ENCODE data around the gene KLHL29.

Gene KLHL29

GRCh38 chr2:23457990-23458682 is 73.2 kb downstream of the KLHL29 start:
- peak; percentile 36 to 39 for DNase-seq (ENCODE audit: low spot score in 2 of 2)
- Histone ChIP-seq H3K27me3 (ENCODE audit: low read depth) (peaks cover 3% of the 10 kb centered on the region), H3K4me1 (peaks cover 3% of the 10 kb centered on the region; the same call in 1 of the 2 replicates), H3K4me3 (no peak overlapping the region), H3K36me3 (replicated peaks) (no peaks in the 10 kb centered on the region), H3K9me3 (no peaks in the 10 kb centered on the region)
- in situ Hi-C loops (cut with MboI; ENCODE audit: low sequenced_read_pairs): no loop called here

- in situ Hi-C loops (cut with MboI; ENCODE audit: low sequenced_read_pairs): no loop called here
- peaks cover 12% of the 10 kb centered on the region for H3K27me3 ChIP-seq (ENCODE audit: low read depth)
- peaks cover 3% of the 10 kb centered on the region; the same call in 1 of the 2 replicates for H3K4me1 ChIP-seq
- DNase-seq (ENCODE audit: low spot score in 2 of 2): no peak
- no peaks in the 10 kb centered on the region for H3K9me3 ChIP-seq
- no peaks in the 10 kb centered on the region for H3K36me3 ChIP-seq (replicated peaks)
- no peak overlapping the region for H3K4me3 ChIP-seq
Observed at GRCh38 chr2:23459032-23459431, 74.1 kb downstream of the KLHL29 start.

GRCh38 chr2:23460228-23460627 is 75.2 kb downstream of the KLHL29 start:
- Histone ChIP-seq H3K4me3 (no peak overlapping the region), H3K27me3 (ENCODE audit: low read depth) (peaks cover 22% of the 10 kb centered on the region), H3K9me3 (no peaks in the 10 kb centered on the region), H3K36me3 (replicated peaks) (no peaks in the 10 kb centered on the region), H3K4me1 (no peaks in the 10 kb centered on the region; the same call in 1 of the 2 replicates)
- peak in 1 of 2 experiments; percentile 13 for DNase-seq (ENCODE audit: low spot score in 2 of 2)
- in situ Hi-C loops (cut with MboI; ENCODE audit: low sequenced_read_pairs): no loop called here

- DNase-seq (ENCODE audit: low spot score in 2 of 2): no peak
- Histone ChIP-seq H3K4me1 (no peaks in the 10 kb centered on the region; the same call in 1 of the 2 replicates), H3K4me3 (no peak overlapping the region), H3K27me3 (ENCODE audit: low read depth) (peaks cover 25% of the 10 kb centered on the region), H3K36me3 (replicated peaks) (no peaks in the 10 kb centered on the region), H3K9me3 (no peaks in the 10 kb centered on the region)
- in situ Hi-C loops (cut with MboI; ENCODE audit: low sequenced_read_pairs): no loop called here
Observed at GRCh38 chr2:23460993-23461392, 76.0 kb downstream of the KLHL29 start.

GRCh38 chr2:23464156-23464555 is 79.2 kb downstream of the KLHL29 start:
- Histone ChIP-seq H3K4me3 (no peak overlapping the region), H3K9me3 (no peaks in the 10 kb centered on the region), H3K36me3 (replicated peaks) (no peaks in the 10 kb centered on the region), H3K4me1 (no peaks in the 10 kb centered on the region), H3K27me3 (ENCODE audit: low read depth) (peaks cover 38% of the 10 kb centered on the region)
- DNase-seq (ENCODE audit: low spot score in 2 of 2): no peak
- in situ Hi-C loops (cut with MboI; ENCODE audit: low sequenced_read_pairs): no loop called here

GRCh38 chr2:23464905-23465537 is 80.0 kb downstream of the KLHL29 start:
- Histone ChIP-seq H3K4me1 (no peaks in the 10 kb centered on the region), H3K4me3 (no peak overlapping the region), H3K36me3 (replicated peaks) (no peaks in the 10 kb centered on the region), H3K27me3 (ENCODE audit: low read depth) (peaks cover 36% of the 10 kb centered on the region), H3K9me3 (no peaks in the 10 kb centered on the region)
- no peak for DNase-seq (ENCODE audit: low spot score in 2 of 2)
- in situ Hi-C loops (cut with MboI; ENCODE audit: low sequenced_read_pairs): no loop called here

- Histone ChIP-seq H3K4me3 (no peak overlapping the region), H3K27me3 (ENCODE audit: low read depth) (peaks cover 35% of the 10 kb centered on the region), H3K36me3 (replicated peaks) (no peaks in the 10 kb centered on the region), H3K9me3 (no peaks in the 10 kb centered on the region), H3K4me1 (no peaks in the 10 kb centered on the region)
- no peak for DNase-seq (ENCODE audit: low spot score in 2 of 2)
- in situ Hi-C loops (cut with MboI; ENCODE audit: low sequenced_read_pairs): no loop called here
Observed at GRCh38 chr2:23465936-23466335, 81.0 kb downstream of the KLHL29 start.

- peaks cover 35% of the 10 kb centered on the region for H3K27me3 ChIP-seq (ENCODE audit: low read depth)
- H3K4me1 ChIP-seq: no peaks in the 10 kb centered on the region
- H3K36me3 ChIP-seq (replicated peaks): no peaks in the 10 kb centered on the region
- no peak overlapping the region for H3K4me3 ChIP-seq
- no peaks in the 10 kb centered on the region for H3K9me3 ChIP-seq
- in situ Hi-C loops (cut with MboI; ENCODE audit: low sequenced_read_pairs): no loop called here
- DNase-seq (ENCODE audit: low spot score in 2 of 2): no peak
Observed at GRCh38 chr2:23467618-23468017, 82.6 kb downstream of the KLHL29 start.

GRCh38 chr2:23468474-23469141 is 83.6 kb downstream of the KLHL29 start:
- DNase-seq (ENCODE audit: low spot score in 2 of 2): no peak
- no peaks in the 10 kb centered on the region for H3K9me3 ChIP-seq
- no peaks in the 10 kb centered on the region for H3K36me3 ChIP-seq (replicated peaks)
- H3K4me3 ChIP-seq: no peak overlapping the region
- no peaks in the 10 kb centered on the region for H3K4me1 ChIP-seq
- peaks cover 30% of the 10 kb centered on the region for H3K27me3 ChIP-seq (ENCODE audit: low read depth)
- in situ Hi-C loops (cut with MboI; ENCODE audit: low sequenced_read_pairs): no loop called here

- Histone ChIP-seq H3K4me1 (no peaks in the 10 kb centered on the region), H3K27me3 (ENCODE audit: low read depth) (peaks cover 27% of the 10 kb centered on the region), H3K9me3 (no peaks in the 10 kb centered on the region), H3K36me3 (replicated peaks) (no peaks in the 10 kb centered on the region), H3K4me3 (no peak overlapping the region)
- DNase-seq (ENCODE audit: low spot score in 2 of 2): no peak
- in situ Hi-C loops (cut with MboI; ENCODE audit: low sequenced_read_pairs): no loop called here
Observed at GRCh38 chr2:23469142-23469540, 84.2 kb downstream of the KLHL29 start.

GRCh38 chr2:23475036-23475435 is 90.1 kb downstream of the KLHL29 start:
- no peaks in the 10 kb centered on the region for H3K9me3 ChIP-seq
- peaks cover 12% of the 10 kb centered on the region for H3K4me1 ChIP-seq
- DNase-seq (ENCODE audit: low spot score in 2 of 2): peak; percentile 73 to 77
- in situ Hi-C loops (cut with MboI; ENCODE audit: low sequenced_read_pairs): no loop called here
- H3K27me3 ChIP-seq (ENCODE audit: low read depth): peaks cover 5% of the 10 kb centered on the region; the same call in 1 of the 2 replicates
- no peak overlapping the region for H3K4me3 ChIP-seq
- no peaks in the 10 kb centered on the region for H3K36me3 ChIP-seq (replicated peaks)

- in situ Hi-C loops (cut with MboI; ENCODE audit: low sequenced_read_pairs): no loop called here
- H3K4me1 ChIP-seq: peaks cover 12% of the 10 kb centered on the region
- no peak overlapping the region for H3K4me3 ChIP-seq
- H3K9me3 ChIP-seq: no peaks in the 10 kb centered on the region
- DNase-seq (ENCODE audit: low spot score in 2 of 2): no peak
- peaks cover 5% of the 10 kb centered on the region; the same call in 1 of the 2 replicates for H3K27me3 ChIP-seq (ENCODE audit: low read depth)
- H3K36me3 ChIP-seq (replicated peaks): no peaks in the 10 kb centered on the region
Observed at GRCh38 chr2:23475473-23475872, 90.5 kb downstream of the KLHL29 start.

- Histone ChIP-seq H3K9me3 (no peaks in the 10 kb centered on the region), H3K4me3 (no peak overlapping the region), H3K27me3 (ENCODE audit: low read depth) (peaks cover 5% of the 10 kb centered on the region; the same call in 1 of the 2 replicates), H3K36me3 (replicated peaks) (no peaks in the 10 kb centered on the region), H3K4me1 (peaks cover 12% of the 10 kb centered on the region)
- in situ Hi-C loops (cut with MboI; ENCODE audit: low sequenced_read_pairs): no loop called here
- DNase-seq (ENCODE audit: low spot score in 2 of 2): no peak
Observed at GRCh38 chr2:23476786-23477185, 91.8 kb downstream of the KLHL29 start.

GRCh38 chr2:23477392-23477791 is 92.4 kb downstream of the KLHL29 start:
- in situ Hi-C loops (cut with MboI; ENCODE audit: low sequenced_read_pairs): no loop called here
- Histone ChIP-seq H3K4me1 (peaks cover 12% of the 10 kb centered on the region), H3K36me3 (replicated peaks) (no peaks in the 10 kb centered on the region), H3K4me3 (no peak overlapping the region), H3K27me3 (ENCODE audit: low read depth) (peaks cover 5% of the 10 kb centered on the region; the same call in 1 of the 2 replicates), H3K9me3 (no peaks in the 10 kb centered on the region)
- no peak for DNase-seq (ENCODE audit: low spot score in 2 of 2)
